PFSK-1 (cell line): ENCODE measurements around the gene CCL25.

Experiments
- FOXP2 ChIP-seq: optimal IDR thresholded peaks from 2 replicates; pipeline ENCODE3; 2011; ENCODE audit warnings: borderline replicate concordance, control low read depth, inconsistent platforms; ENCODE audit not compliant: insufficient read depth; ENCODE audit errors: extremely low read length, extremely low read depth
- POLR2AphosphoS5 ChIP-seq: IDR thresholded peaks from 2 replicates; pipeline ENCODE4 v1.6.1; 2012; ENCODE audit warnings: low read depth, mild to moderate bottlenecking, control low read depth, low read length, moderate library complexity
- REST ChIP-seq, 2 experiments: IDR thresholded peaks; 2 replicates each; pipeline versions ENCODE4 v1.6.1 to v1.8.0; 2011 to 2012; ENCODE audit warnings: low read depth in 2 of 2, low read length in 2 of 2, control low read depth in 1 of 2, inconsistent platforms in 1 of 2, mild to moderate bottlenecking in 1 of 2, moderate library complexity in 1 of 2; ENCODE audit not compliant: insufficient read depth in 1 of 2
- SIN3A ChIP-seq: IDR thresholded peaks from 2 replicates; pipeline ENCODE4 v1.6.1; 2012; ENCODE audit warnings: mild to moderate bottlenecking, low read length, moderate library complexity, borderline replicate concordance; ENCODE audit not compliant: insufficient read depth
- TAF1 ChIP-seq: IDR thresholded peaks from 2 replicates; pipeline ENCODE4 v1.6.1; 2012; ENCODE audit warnings: low read length, control low read depth, borderline replicate concordance; ENCODE audit not compliant: insufficient read depth

Gene CCL25

GRCh38 chr19:8017808-8018207 lies 34.8 kb upstream of the CCL25 start:
- no peak for TF ChIP-seq SIN3A
- peak; percentile 44 for TF ChIP-seq FOXP2
- TF ChIP-seq REST (IDR thresholded peaks at IDR 0.05; ENCODE audit: insufficient read depth in 1 of 2, low read depth in 2 of 2, low read length in 2 of 2), result no peak

- TF ChIP-seq TAF1, result no peak
- no peak for TF ChIP-seq REST (IDR thresholded peaks at IDR 0.05; ENCODE audit: insufficient read depth in 1 of 2, low read depth in 2 of 2, low read length in 2 of 2)
- TF ChIP-seq FOXP2, result no peak
- TF ChIP-seq SIN3A, result no peak
- no peak for TF ChIP-seq POLR2AphosphoS5
These were observed 31.9 kb upstream of the CCL25 start for GRCh38 chr19:8020681-8021080.

GRCh38 chr19:8021374-8021773 lies 31.2 kb upstream of the CCL25 start:
- TF ChIP-seq REST (IDR thresholded peaks at IDR 0.05; ENCODE audit: insufficient read depth in 1 of 2, low read depth in 2 of 2, low read length in 2 of 2), result no peak
- TF ChIP-seq SIN3A, result no peak
- no peak for TF ChIP-seq POLR2AphosphoS5
- no peak for TF ChIP-seq TAF1
- no peak for TF ChIP-seq FOXP2

- TF ChIP-seq REST (IDR thresholded peaks at IDR 0.05; ENCODE audit: insufficient read depth in 1 of 2, low read depth in 2 of 2, low read length in 2 of 2) (no peak), TAF1 (no peak), SIN3A (no peak), FOXP2 (no peak), POLR2AphosphoS5 (no peak)
These were observed 30.3 kb upstream of the CCL25 start for GRCh38 chr19:8022275-8022674.

- no peak for TF ChIP-seq POLR2AphosphoS5
These were observed 29.2 kb upstream of the CCL25 start for GRCh38 chr19:8023371-8023770.
